Fibroblast of peridontal ligament (primary cell): Measurements from ENCODE around the gene ADAMTS2.

Experiments used
- DNase-seq: peaks from one replicate; pipeline ENCODE4 v3.0.0-alpha.2; 2010; ENCODE audit errors: extremely low read depth

ADAMTS2 gene

GRCh38 chr5:179345433-179346321 lies at the start of gene ADAMTS2:
Gene ADAMTS2, minus strand, starts transcription at chr5:179345461. Its CDS starts 133 bp downstream, at chr5:179345328.
- peak; percentile 43 for DNase-seq

- peak; percentile 80 for DNase-seq
Observed at GRCh38 chr5:179393078-179393477, 47.8 kb upstream of the ADAMTS2 start.

- DNase-seq = no peak
Observed at GRCh38 chr5:179387151-179388110, 42.2 kb upstream of the ADAMTS2 start.

GRCh38 chr5:179385914-179386313 lies 40.7 kb upstream of the ADAMTS2 start:
- DNase-seq = no peak

- no peak for DNase-seq
Observed at GRCh38 chr5:179382486-179382885, 37.2 kb upstream of the ADAMTS2 start.

- no peak for DNase-seq
Observed at GRCh38 chr5:179381691-179382090, 36.4 kb upstream of the ADAMTS2 start.

GRCh38 chr5:179380211-179381035 lies 35.2 kb upstream of the ADAMTS2 start:
- DNase-seq = no peak

GRCh38 chr5:179379321-179379890 lies 34.1 kb upstream of the ADAMTS2 start:
- no peak for DNase-seq

- peak; percentile 83 for DNase-seq
Observed at GRCh38 chr5:179378441-179379271, 33.4 kb upstream of the ADAMTS2 start.

- no peak for DNase-seq
Observed at GRCh38 chr5:179378116-179378440, 32.8 kb upstream of the ADAMTS2 start.

GRCh38 chr5:179377421-179378115 lies 32.3 kb upstream of the ADAMTS2 start:
- peak; percentile 81 for DNase-seq

GRCh38 chr5:179376701-179377420 lies 31.6 kb upstream of the ADAMTS2 start:
- peak; percentile 6 for DNase-seq

GRCh38 chr5:179375831-179376365 lies 30.6 kb upstream of the ADAMTS2 start:
- DNase-seq = no peak

GRCh38 chr5:179375236-179375685 lies 30.0 kb upstream of the ADAMTS2 start:
- no peak for DNase-seq

GRCh38 chr5:179374506-179375235 lies 29.4 kb upstream of the ADAMTS2 start:
- DNase-seq = no peak

GRCh38 chr5:179373961-179374505 lies 28.8 kb upstream of the ADAMTS2 start:
- DNase-seq = no peak

- DNase-seq = no peak
Observed at GRCh38 chr5:179373101-179373934, 28.1 kb upstream of the ADAMTS2 start.
